HG03135 (cell line): ENCODE data around the gene DNAJC5.
A peak's percentile ranks its signal among the peaks of the same experiment; 100 is the strongest.

ENCODE experiments used
- ATAC-seq: cut with Tn5 transposase; IDR thresholded peaks from one replicate; pipeline ENCODE4 v1.9.1; 2021; ENCODE audit warnings: mild to moderate bottlenecking, moderate library complexity; ENCODE audit not compliant: unreplicated experiment

Gene DNAJC5

GRCh38 chr20:63978319-63979228 is 83.6 kb downstream of the DNAJC5 start:
- peak; percentile 35 for ATAC-seq

DNA sequence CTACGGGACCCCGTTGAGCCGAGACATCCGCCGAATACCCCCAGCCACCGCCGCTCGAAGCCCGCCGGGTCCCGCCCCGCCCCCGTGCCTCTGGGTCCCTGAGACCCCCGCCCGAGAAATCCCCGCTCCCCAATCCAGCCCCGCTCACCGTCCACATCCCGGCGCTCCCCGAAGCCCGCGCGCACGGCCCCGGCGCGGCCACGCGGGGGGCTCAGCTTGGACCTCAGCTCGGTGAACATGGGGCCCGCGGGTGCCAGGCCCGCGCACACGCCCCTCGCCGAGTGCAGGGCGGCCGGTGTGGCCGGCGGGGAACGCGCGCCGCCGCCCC is 84.3 kb downstream of the DNAJC5 start:
- ATAC-seq = no peak

GRCh38 chr20:63979557-63980316 is 84.8 kb downstream of the DNAJC5 start, which contains the start of gene SAMD10:
SAMD10 (minus strand) TSS chr20:63979642; CDS start chr20:63979467, 175 bp downstream.
- no peak for ATAC-seq

DNA sequence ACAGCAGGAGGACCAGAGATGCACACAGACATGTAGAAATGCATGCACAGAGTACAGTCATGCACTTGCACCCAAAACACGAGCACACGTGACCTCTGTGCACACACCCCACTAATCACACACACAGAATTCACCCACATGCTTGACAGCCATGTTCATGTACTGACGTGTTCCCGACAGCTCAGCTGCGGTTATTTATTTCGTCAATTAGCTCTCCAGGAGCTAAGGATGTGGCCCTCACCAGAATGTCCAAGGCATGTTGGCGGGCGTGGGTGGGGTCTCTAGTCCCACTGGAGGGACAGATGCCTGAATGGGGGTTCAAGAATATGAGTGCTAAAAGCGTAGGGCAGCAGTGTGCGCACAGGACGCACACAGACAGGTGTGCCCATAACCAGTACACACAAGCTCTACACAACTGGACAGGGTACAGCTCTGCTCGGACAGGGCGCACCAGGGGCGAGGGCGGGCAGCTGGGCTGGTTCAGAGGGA is 85.4 kb downstream of the DNAJC5 start:
- no peak for ATAC-seq

DNA sequence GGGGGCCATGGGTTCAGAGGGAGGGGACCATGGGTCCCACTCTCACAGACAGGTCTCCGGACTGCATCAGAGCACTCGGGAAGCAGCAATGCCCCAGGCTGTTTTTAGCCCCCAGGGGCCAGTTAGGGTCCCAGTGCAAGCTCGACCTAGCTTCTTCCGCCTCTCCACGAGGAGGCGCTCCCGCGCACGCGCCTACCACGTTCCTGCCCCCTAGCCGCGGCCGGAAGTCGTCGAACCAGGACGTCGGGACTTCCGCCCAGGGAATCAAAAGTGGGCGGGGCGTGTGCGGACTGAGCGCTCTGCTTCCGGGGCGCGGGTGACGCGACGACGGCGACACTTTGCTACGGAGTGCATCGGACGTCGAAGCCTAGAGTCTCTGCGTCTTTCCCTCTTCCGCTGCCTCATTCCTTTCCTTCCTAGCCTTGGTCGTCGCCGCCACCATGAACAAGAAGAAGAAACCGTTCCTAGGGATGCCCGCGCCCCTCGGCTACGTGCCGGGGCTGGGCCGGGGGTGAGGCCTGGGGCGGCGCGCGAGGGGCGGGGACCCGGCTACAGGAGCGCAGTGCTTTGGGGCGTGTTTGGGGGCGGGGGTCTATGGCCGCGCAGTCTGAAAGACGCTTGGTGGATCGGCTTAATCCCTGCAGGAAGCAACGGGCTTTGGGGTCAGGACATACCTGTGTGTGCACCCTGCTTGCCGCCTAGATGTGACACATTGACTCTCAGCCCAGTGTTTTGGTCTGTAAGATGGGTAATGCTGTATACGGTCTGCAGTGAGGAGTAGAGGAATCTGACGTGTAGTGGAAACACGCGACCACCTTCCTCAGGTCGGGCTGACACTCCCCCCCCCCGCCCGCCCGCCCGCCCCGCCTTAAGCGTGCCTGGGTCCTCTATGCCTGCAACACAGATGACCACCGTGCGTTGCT is 86.1 kb downstream of the DNAJC5 start, which contains the start of gene PRPF6:
PRPF6 (plus strand) TSS at position 327 of the 923 bp plus-strand sequence; CDS start at position 441, 114 bp downstream.
- ATAC-seq = peak; percentile 57

DNA sequence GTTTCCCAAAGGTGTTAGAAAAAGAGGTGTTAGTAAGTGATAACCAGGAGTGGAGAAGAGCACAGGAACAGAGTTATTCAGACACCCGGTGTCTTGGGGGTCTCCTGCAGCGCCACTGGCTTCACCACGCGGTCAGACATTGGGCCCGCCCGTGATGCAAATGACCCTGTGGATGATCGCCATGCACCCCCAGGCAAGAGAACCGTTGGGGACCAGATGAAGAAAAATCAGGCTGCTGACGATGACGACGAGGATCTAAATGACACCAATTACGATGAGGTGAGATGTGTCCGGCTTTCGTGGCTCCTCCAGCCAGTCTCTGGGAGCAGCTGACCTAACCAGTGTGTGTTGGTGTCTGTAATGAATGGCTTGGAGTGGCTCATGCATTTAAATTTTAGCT is 88.0 kb downstream of the DNAJC5 start:
- no peak for ATAC-seq
